Measurements from ENCODE around the gene USP46.

- TF ChIP-seq USF2 (IDR thresholded peaks at IDR 0.05; ENCODE audit: low read depth, low read length) (no peak), USF2 (CRISPR knock-in tag; IDR thresholded peaks at IDR 0.05; ENCODE audit: borderline replicate concordance) (no peak), ZNF639 (CRISPR knock-in tag; conservative IDR thresholded peaks at IDR 0.05) (no peak), ZNF7 (CRISPR knock-in tag; IDR thresholded peaks at IDR 0.05) (no peak), ZNF12 (CRISPR knock-in tag; IDR thresholded peaks at IDR 0.05) (no peak), CTCF (CRISPR knock-in tag; IDR thresholded peaks at IDR 0.05) (no peak), KDM3A (CRISPR knock-in tag; IDR thresholded peaks at IDR 0.05; ENCODE audit: low read depth) (no peak), ZNF317 (CRISPR knock-in tag; IDR thresholded peaks at IDR 0.05) (no peak)
These were observed 58.8 kb downstream of the USP46 start for GRCh38 chr4:52600275-52600674.

Measured in HepG2 (cell line).